RWPE1 (cell line): ENCODE data around the gene TMEM229B.

ENCODE experiments used
- CTCF ChIA-PET: fragments of 350-600 bp; sonication (Branson Sonifier 250); formaldehyde crosslinking; extraction: SDS; loops from one replicate; lab custom pipeline; 2021; lab: Yijun Ruan, JAX
- POLR2A ChIA-PET: fragments of 400-600 bp; formaldehyde crosslinking; extraction: SDS; loops from one replicate; lab custom pipeline; 2020; ENCODE audit warnings: antibody characterized with exemption; ENCODE audit not compliant: low non-redundant PET; lab: Yijun Ruan, JAX
- DNase-seq: peaks from one replicate; pipeline ENCODE4 v3.0.0; 2012; ENCODE audit warnings: low spot score
- H3K27ac ChIP-seq: fragments of 450-650 bp; 2 replicates; pipeline ENCODE4 v1.5.1; 2017
- TF ChIP-seq, protein P1 (sequence below): fragments of 450-650 bp; conservative IDR thresholded peaks from 2 replicates; pipeline ENCODE4 v1.5.1; 2017; ENCODE audit warnings: low read depth, mild to moderate bottlenecking

The TMEM229B gene

DNA sequence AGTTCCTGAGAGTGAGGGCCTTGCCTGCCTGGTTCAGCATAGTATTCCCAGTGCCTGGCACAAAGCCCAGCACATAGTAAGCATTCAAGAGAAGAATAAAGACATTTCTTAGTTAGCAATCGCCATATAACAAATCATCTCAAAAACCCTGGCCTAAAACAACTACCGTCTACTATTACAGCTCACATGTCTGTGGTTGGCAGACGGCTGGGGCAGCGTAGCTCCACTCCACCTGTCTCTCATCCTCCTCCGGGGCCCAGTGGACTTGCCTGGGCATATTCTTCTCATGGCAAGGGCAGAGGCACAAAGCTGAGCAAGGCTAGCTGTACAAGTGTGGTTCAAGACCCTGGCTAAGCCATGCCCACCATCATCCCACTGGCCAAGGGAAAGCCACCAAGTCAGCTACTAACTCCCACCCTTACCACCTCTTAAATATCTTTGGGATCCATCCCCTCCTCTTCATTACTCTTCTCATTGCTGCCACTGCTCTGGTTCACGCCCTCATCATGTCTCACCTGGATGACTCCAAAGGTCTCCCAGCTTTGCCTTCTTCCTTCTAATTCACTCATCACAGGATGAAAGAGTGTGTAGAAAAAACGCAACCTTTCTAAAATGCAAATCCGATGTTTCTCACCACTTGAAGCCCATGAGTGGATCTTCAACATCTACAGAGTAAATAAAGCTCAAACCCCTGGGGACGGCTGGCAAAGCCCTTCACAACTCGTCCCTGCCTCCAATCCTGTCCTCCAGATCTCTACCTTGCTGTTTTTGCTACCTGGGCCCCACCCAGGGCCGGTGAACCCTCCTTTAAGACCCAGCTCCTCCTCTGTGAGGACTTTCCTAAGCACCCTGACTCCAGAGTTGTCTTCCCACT lies 10.4 kb downstream of the TMEM229B start:
- TF ChIP-seq, protein P1, sequence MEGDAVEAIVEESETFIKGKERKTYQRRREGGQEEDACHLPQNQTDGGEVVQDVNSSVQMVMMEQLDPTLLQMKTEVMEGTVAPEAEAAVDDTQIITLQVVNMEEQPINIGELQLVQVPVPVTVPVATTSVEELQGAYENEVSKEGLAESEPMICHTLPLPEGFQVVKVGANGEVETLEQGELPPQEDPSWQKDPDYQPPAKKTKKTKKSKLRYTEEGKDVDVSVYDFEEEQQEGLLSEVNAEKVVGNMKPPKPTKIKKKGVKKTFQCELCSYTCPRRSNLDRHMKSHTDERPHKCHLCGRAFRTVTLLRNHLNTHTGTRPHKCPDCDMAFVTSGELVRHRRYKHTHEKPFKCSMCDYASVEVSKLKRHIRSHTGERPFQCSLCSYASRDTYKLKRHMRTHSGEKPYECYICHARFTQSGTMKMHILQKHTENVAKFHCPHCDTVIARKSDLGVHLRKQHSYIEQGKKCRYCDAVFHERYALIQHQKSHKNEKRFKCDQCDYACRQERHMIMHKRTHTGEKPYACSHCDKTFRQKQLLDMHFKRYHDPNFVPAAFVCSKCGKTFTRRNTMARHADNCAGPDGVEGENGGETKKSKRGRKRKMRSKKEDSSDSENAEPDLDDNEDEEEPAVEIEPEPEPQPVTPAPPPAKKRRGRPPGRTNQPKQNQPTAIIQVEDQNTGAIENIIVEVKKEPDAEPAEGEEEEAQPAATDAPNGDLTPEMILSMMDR, result no peak
- no peak for DNase-seq
- ChIA-PET POLR2A (interaction anchor here (0.9 kb wide), 1 partner anchor 36 kb away, joined by 3 read pairs; no protein-coding TSS in a partner anchor), CTCF (no interaction called here)
- H3K27ac ChIP-seq, result peak overlapping the region; percentile 5; the same call in 1 of the 2 replicates

DNA sequence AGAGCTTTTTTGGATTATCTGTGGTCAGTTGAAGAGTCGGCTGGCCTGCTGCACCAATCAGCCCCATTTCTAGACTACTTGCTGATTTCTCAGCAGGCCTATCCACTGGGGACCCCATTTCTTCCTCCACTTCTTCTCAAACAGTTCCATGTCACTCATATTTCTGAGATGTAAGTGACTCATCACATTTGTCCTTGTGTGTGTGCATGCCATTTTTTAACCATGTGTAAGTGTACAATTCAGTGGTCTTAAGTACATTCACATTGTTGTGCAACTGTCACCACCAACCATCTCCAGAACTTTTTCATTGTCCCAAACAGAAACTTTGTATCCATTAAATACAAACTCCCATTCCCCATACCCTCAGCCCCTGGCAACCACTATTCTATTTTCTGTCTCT lies 14.2 kb downstream of the TMEM229B start:
- no peak for DNase-seq
- CTCF ChIA-PET, result no interaction called here
- TF ChIP-seq, protein P1, result no peak
- POLR2A ChIA-PET, result no interaction called here
- H3K27ac ChIP-seq, result no peak overlapping the region

DNA sequence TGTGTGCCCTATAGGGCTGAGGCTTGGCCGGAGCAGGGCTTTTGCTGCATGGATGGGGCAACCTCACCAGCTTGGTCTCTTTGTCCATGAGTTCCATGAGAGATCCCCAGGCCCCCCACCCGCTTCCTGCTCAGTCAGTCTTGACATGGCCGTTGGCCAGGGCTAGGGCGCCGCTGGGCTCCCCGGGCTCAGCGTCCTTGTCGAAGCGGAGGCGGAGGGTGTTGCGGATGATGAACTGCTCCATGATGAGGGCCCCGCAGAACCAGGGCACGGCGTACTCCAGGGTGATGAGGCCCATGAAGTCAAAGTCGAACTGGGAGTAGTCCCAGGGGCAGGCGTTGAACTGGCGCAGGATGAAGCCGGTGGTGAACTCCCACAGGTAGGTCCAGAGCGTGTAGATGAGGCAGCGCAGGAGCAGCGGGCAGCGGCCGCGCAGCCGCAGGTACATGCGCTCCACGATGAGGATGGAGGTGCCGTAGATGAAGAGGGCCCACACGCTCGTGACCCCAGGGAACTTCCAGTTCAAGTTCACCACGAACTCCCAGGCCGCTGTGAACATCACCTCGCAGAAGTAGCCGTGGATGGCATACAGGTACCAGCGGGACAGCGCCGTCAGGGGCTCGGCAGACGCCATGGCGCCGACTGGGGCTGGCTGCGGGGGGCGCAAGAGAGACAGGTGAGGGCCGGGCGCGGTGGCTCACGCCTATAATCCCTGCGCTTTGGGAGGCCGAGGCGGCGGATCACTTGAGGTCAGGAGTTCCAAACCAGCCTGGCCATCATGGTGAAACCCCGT lies 15.0 kb downstream of the TMEM229B start:
- POLR2A ChIA-PET, result no interaction called here
- CTCF ChIA-PET, result no interaction called here
- TF ChIP-seq, protein P1, result no peak
- DNase-seq, result no peak
- no peak overlapping the region for H3K27ac ChIP-seq

DNA sequence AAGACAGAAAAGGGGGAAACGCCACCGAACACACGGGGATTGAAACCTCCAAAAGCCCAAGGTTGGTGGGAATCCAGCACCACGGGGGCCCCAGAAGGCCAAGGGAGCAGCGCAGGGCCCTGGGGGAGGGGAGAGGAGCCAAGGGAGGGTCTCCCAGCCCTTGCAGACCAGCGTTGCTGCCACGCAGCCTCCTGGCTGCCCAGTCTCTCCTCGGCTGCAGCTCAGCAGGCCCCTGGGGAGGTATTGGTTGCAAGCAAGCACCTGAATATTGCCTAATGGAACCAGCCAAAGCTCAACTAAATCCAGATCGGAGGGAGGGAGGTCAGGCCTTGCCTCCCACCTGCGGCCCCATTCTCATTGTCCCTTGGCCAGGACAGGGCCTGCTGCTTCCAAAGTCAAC lies 15.8 kb downstream of the TMEM229B start:
- POLR2A ChIA-PET, result no interaction called here
- no peak for DNase-seq
- TF ChIP-seq, protein P1, result no peak
- H3K27ac ChIP-seq, result no peak overlapping the region
- CTCF ChIA-PET, result interaction anchor here (0.6 to 1.1 kb wide), 2 partner anchors 35 to 53 kb away, joined by 3 to 5 read pairs; no protein-coding TSS in a partner anchor

DNA sequence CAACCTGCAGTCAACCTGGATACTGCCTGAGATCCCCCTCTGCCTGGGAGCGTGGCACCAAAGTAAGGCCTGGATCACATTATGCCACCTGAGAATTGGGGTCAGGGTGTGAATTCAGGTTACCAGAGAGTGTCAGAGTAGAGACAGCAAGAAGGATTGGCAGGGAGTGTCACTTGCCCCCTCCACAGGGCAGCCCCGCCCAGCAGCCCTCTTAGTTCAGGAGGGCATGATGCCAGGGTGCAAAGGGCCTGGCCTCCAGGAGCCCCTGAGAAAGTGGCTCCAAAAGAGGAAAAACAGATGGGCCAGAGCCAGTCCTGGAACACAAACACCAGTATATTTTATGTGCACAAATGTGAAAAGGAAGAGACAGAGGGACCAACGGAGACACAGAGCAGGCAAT lies 18.6 kb downstream of the TMEM229B start:
- DNase-seq, result no peak
- POLR2A ChIA-PET, result no interaction called here
- CTCF ChIA-PET, result interaction anchor here (0.8 kb wide), 1 partner anchor 50 kb away, joined by 5 read pairs; no protein-coding TSS in a partner anchor

DNA sequence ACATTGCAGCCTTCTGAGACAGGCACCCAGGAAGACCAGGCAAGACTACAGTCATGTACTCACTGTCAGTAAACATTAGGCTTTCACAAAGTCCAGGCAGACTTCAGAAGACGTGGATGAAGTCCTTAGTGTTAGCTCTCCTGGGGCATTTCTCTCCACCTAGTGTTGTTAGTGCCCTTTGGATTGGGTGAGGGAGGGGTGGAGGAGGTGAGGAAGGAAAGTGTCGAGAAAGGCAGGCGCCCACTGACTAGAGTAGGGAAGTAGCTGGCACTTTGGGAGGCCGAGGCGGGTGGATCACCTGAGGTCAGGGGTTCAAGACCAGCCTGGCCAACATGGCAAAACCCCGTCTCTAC lies 20.2 kb downstream of the TMEM229B start:
- no peak overlapping the region for H3K27ac ChIP-seq
- TF ChIP-seq, protein P1, result no peak
- DNase-seq, result no peak
- ChIA-PET POLR2A (no interaction called here), CTCF (no interaction called here)

More for the DNA sequence above, 18.6 kb downstream of the TMEM229B start:
- TF ChIP-seq, protein P1, result no peak
- no peak overlapping the region for H3K27ac ChIP-seq
